ENCODE results near the gene TNS3.

GRCh38 chr7:47383696-47384445, 198.0 kb downstream of the TNS3 start:
- TF ChIP-seq CTCF (IDR thresholded peaks at IDR 0.05; ENCODE audit: insufficient read depth, low read length) (no peak), REST (IDR thresholded peaks at IDR 0.05; ENCODE audit: insufficient replicate concordance, low read depth) (no peak), SPI1 (IDR thresholded peaks at IDR 0.05; ENCODE audit: borderline replicate concordance, low read depth) (no peak)

All from HL-60 (cell line).